Gastrocnemius medialis (tissue), 4 donors: ENCODE results near the gene ASIC2.

Experiments used
- POLR2A ChIP-seq, 2 donors: fragments of 450-650 bp; IDR thresholded peaks; one replicate each; pipeline ENCODE4 v1.6.1; 2017; ENCODE audit warnings: antibody characterized with exemption in 2 of 2, mild to moderate bottlenecking in 2 of 2, moderate library complexity in 2 of 2
- TF ChIP-seq, protein P1 (sequence below), 5 experiments: fragments of 450-650 bp in 3 of 5; fragments of 200-600 bp in 2 of 5; sonication (generic) in 2 of 5; IDR thresholded peaks in 4 of 5; conservative IDR thresholded peaks in 1 of 5; 1 replicate in 4 of 5; 2 replicates in 1 of 5; pipeline ENCODE4 v1.5.1; 2016 to 2019; ENCODE audit warnings: antibody characterized with exemption in 5 of 5, mild to moderate bottlenecking in 3 of 5, moderate library complexity in 3 of 5

DNA sequence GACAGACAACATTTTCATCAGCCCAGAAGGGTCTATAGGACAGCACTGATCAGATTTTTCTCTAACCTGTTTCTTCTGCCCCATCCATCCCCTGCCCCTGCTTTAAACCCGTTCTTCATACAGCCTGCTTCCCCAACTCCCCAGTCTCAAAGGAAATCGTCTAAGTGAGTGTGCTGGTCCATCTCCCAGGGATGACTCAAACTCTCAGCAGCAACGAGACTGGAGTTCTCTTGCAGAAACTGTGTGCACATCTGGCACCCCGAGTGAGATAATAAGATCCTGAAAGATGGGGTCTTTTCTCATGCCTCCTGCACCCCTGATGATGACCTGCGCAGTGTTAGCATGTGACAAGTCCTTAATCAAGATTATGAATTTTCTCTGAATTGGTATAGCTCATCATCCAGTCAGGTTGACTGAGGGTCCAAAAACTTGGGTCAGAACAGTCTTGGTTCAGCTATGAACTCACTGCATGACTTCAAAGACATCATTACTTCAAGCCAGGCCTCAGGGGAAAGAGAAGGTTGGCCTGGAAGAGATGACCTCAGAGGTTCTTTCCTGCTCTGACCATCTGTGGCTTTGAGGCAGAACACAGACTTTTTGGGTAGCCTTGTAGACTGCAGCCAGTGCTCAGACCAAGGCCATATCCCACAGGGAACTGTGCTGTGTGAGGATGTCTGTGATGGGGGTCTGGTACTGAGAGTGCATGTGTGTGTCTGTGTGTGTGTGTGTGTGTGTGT, 183.6 kb downstream of the ASIC2 start:
- TF ChIP-seq, protein P1, sequence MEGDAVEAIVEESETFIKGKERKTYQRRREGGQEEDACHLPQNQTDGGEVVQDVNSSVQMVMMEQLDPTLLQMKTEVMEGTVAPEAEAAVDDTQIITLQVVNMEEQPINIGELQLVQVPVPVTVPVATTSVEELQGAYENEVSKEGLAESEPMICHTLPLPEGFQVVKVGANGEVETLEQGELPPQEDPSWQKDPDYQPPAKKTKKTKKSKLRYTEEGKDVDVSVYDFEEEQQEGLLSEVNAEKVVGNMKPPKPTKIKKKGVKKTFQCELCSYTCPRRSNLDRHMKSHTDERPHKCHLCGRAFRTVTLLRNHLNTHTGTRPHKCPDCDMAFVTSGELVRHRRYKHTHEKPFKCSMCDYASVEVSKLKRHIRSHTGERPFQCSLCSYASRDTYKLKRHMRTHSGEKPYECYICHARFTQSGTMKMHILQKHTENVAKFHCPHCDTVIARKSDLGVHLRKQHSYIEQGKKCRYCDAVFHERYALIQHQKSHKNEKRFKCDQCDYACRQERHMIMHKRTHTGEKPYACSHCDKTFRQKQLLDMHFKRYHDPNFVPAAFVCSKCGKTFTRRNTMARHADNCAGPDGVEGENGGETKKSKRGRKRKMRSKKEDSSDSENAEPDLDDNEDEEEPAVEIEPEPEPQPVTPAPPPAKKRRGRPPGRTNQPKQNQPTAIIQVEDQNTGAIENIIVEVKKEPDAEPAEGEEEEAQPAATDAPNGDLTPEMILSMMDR (IDR thresholded peaks at IDR 0.05 in 4 of 5, conservative IDR thresholded peaks at IDR 0.05 in 1 of 5): no peak
- TF ChIP-seq POLR2A (IDR thresholded peaks at IDR 0.05): no peak
